ENCODE measurements around the gene MCM7. TPM values are rescaled to one million over a fixed set of nuclear protein-coding genes. Genes with fewer than 3 reads are reported as not detected.

Gene MCM7
- total and polyA plus RNA-seq, 10 of the 15 experiments (the other 5 are each of a cell fraction or from before 2014, with no cell fraction given) = 183 to 383 (median 244) TPM

GRCh38 chr7:100044718-100045117 is 56.5 kb downstream of the MCM7 start:
- no TSS peak for BruUV-seq (replicated peaks)
- Histone ChIP-seq H3K27ac (ENCODE audit: control insufficient read depth, insufficient read depth) (no peak overlapping the region), H3K4me1 (ENCODE audit: control insufficient read depth, insufficient read depth, low read length) (no peaks in the 10 kb centered on the region), H3K9me3 (replicated peaks; ENCODE audit: control insufficient read depth, insufficient read depth, low read length) (no peaks in the 10 kb centered on the region; the same call in 2 of the 3 replicates), H3K4me2 (ENCODE audit: control insufficient read depth, insufficient read depth) (no peak overlapping the region), H3K36me3 (ENCODE audit: control insufficient read depth in 2 of 2, insufficient read depth in 2 of 2, low read length in 1 of 2) (no peaks in the 10 kb centered on the region), H3K79me2 (ENCODE audit: control insufficient read depth, insufficient read depth, low read length) (no peaks in the 10 kb centered on the region), H2AFZ (ENCODE audit: control insufficient read depth, low read depth, low read length) (no peak overlapping the region), H3K4me3 (no peak overlapping the region), H3K9ac (ENCODE audit: control insufficient read depth, insufficient read depth, low read length) (no peak overlapping the region), H4K20me1 (ENCODE audit: control insufficient read depth, insufficient read depth) (no peaks in the 10 kb centered on the region), H3K27me3 (replicated peaks in 1 of 2; ENCODE audit: control insufficient read depth in 2 of 2, insufficient read depth in 2 of 2, low read length in 1 of 2) (no peaks in the 10 kb centered on the region)
- no peak for TF ChIP-seq ZSCAN29 (IDR thresholded peaks at IDR 0.05)
- peak; percentile 49; the same call in 1 of the 2 replicates for TF ChIP-seq PAX5 (IDR thresholded peaks at IDR 0.05; ENCODE audit: borderline replicate concordance, low read depth, low read length)
- TF ChIP-seq CTCF (IDR thresholded peaks at IDR 0.05 in 2 of 3, conservative IDR thresholded peaks at IDR 0.05 in 1 of 3; ENCODE audit: control insufficient read depth in 2 of 3, extremely low read depth in 1 of 3, insufficient read depth in 1 of 3, low read depth in 3 of 3, low read length in 3 of 3) = peak; percentile 16 to 36 (median 22); a peak in 3 of 6 replicates
- ChIA-PET SMC1A (ENCODE audit: uncharacterized antibody, unreplicated experiment) (no interaction called here), RAD21 (ENCODE audit: unreplicated experiment) (no interaction called here), POLR2A (interaction anchor here (0.6 to 0.7 kb wide), 3 partner anchors 9 to 827 kb away, joined by 3 to 7 read pairs (median 6); no protein-coding TSS in a partner anchor), CTCF (interaction anchor here (0.6 to 1.3 kb wide), 4 partner anchors 19 to 76 kb away, joined by 3 to 5 read pairs (median 4); no protein-coding TSS in a partner anchor)
- 21% methylated on average over 6 of the region's 6 CpGs for WGBS (ENCODE audit: insufficient coverage, insufficient replicate concordance, low lambda C conversion rate, missing lambda C conversion rate)
- peak; percentile 51 for ATAC-seq
- in situ Hi-C loops (cut with MboI) = no loop called here
- no peak for FAIRE-seq
- peak; percentile 11 for DNase-seq (ENCODE audit: low read depth, low spot score)
- intact Hi-C loops (cut with micrococcal nuclease; ENCODE audit: unreplicated experiment) = loop anchor here (5.0 kb wide), 1 partner anchor 127 kb away; the partner anchor contains the start of gene TRIM4

MicroRNA genes within 50 kb of the gene (microRNA counts, 767-probe panel; counts per million panel counts)
- 4,554 counts per million, percentile 96 among the panel's probes with 10 or more counts for microRNA hsa-miR-106b-5p
- 4,729 counts per million, percentile 97 among the panel's probes with 10 or more counts for microRNA hsa-miR-25-3p
- 4,849 counts per million, percentile 97 among the panel's probes with 10 or more counts for microRNA hsa-miR-93-5p

Small RNAs within 50 kb of the gene (microRNA-seq; reads per million reads assigned to microRNA genes)
- gene MIR106B (6,714 reads per million, percentile 96 among the genes with 10 or more reads in this experiment), gene MIR25 (1,494 reads per million, percentile 91 among the genes with 10 or more reads in this experiment), gene MIR93 (21,583 reads per million, percentile 99 among the genes with 10 or more reads in this experiment)

Small RNAs within 50 kb of the gene (small RNA-seq; reads per million reads assigned to genes)
- gene MIR106B = 976 reads per million, percentile 100 among the genes with 10 or more reads in this experiment
- 5,092 reads per million, percentile 100 among the genes with 10 or more reads in this experiment for gene MIR25
- gene MIR93 = 2,032 reads per million, percentile 100 among the genes with 10 or more reads in this experiment

Other genes with a start within 250 kb of the MCM7 start
Only the 7 nearest of the 19 such genes appear.
- 26.2 and 34.9 TPM in 2 replicates for gene ZNF3, start 19.7 kb downstream of the MCM7 start, total RNA-seq (2014; rRNA removed)
- gene ZNF3, start 19.7 kb downstream of the MCM7 start, total RNA-seq (2014; rRNA removed; fragmentation: Illumina TruSeq; extraction: Trizol) = 34.9 and 36.0 TPM in 2 replicates
- gene ZNF3, start 19.7 kb downstream of the MCM7 start, total RNA-seq (2021) = 28.5 and 30.7 TPM in 2 replicates
- gene ZNF3, start 19.7 kb downstream of the MCM7 start, polyA plus RNA-seq (2011; rRNA removed) = 31.1 and 32.1 TPM in 2 replicates
- 37.4 and 48.6 TPM in 2 replicates for gene ZNF3, start 19.7 kb downstream of the MCM7 start, polyA plus RNA-seq (2014; fragmentation: Illumina TruSeq; extraction: Trizol)
- gene ZNF3, start 19.7 kb downstream of the MCM7 start, polyA plus RNA-seq (2014; fragmentation: Nextera tagmentation; extraction: Ambion mirVana) = 10 to 100 TPM; 17.2 to 19.0 TPM
- gene ZNF3, start 19.7 kb downstream of the MCM7 start, polyA plus RNA-seq (2014; rRNA removed) = 22.6 and 27.3 TPM in 2 replicates
- gene ZNF3, start 19.7 kb downstream of the MCM7 start, polyA plus RNA-seq (2016; fragmentation: Nextera tagmentation; extraction: Ambion mirVana) = 10 to 100 TPM; 29.0 to 29.7 TPM
- 40.2 and 43.4 TPM in 2 replicates for gene COPS6, start 12.4 kb downstream of the MCM7 start, total RNA-seq (2014; rRNA removed)
- gene COPS6, start 12.4 kb downstream of the MCM7 start, total RNA-seq (2014; rRNA removed; fragmentation: Illumina TruSeq; extraction: Trizol) = 28.5 and 28.6 TPM in 2 replicates
- gene COPS6, start 12.4 kb downstream of the MCM7 start, total RNA-seq (2021) = 75.2 and 79.6 TPM in 2 replicates
- 58.5 and 81.8 TPM in 2 replicates for gene COPS6, start 12.4 kb downstream of the MCM7 start, polyA plus RNA-seq (2011; rRNA removed)
- gene COPS6, start 12.4 kb downstream of the MCM7 start, polyA plus RNA-seq (2014; fragmentation: Illumina TruSeq; extraction: Trizol) = 81.1 and 84.8 TPM in 2 replicates
- gene COPS6, start 12.4 kb downstream of the MCM7 start, polyA plus RNA-seq (2014; fragmentation: Nextera tagmentation; extraction: Ambion mirVana) = 100 to 1,000 TPM in 1 of 2 experiments, 10 to 100 TPM in 1; 64.1 to 108 TPM
- gene COPS6, start 12.4 kb downstream of the MCM7 start, polyA plus RNA-seq (2014; rRNA removed) = 97.3 and 99.4 TPM in 2 replicates
- gene COPS6, start 12.4 kb downstream of the MCM7 start, polyA plus RNA-seq (2016; fragmentation: Nextera tagmentation; extraction: Ambion mirVana) = 100 to 1,000 TPM; 152 to 182 TPM
- 14.3 and 15.7 TPM in 2 replicates for gene AP4M1, start 246 bp upstream of the MCM7 start, total RNA-seq (2014; rRNA removed)
- 7.1 and 7.6 TPM in 2 replicates for gene AP4M1, start 246 bp upstream of the MCM7 start, total RNA-seq (2014; rRNA removed; fragmentation: Illumina TruSeq; extraction: Trizol)
- gene AP4M1, start 246 bp upstream of the MCM7 start, total RNA-seq (2021) = 12.9 and 13.6 TPM in 2 replicates
- 10.7 and 13.9 TPM in 2 replicates for gene AP4M1, start 246 bp upstream of the MCM7 start, polyA plus RNA-seq (2011; rRNA removed)
- gene AP4M1, start 246 bp upstream of the MCM7 start, polyA plus RNA-seq (2014; fragmentation: Illumina TruSeq; extraction: Trizol) = 7.7 and 12.5 TPM in 2 replicates
- gene AP4M1, start 246 bp upstream of the MCM7 start, polyA plus RNA-seq (2014; fragmentation: Nextera tagmentation; extraction: Ambion mirVana) = 1 to 10 TPM in 1 of 2 experiments, under 1 TPM in 1; 0.77 to 2.1 TPM
- gene AP4M1, start 246 bp upstream of the MCM7 start, polyA plus RNA-seq (2014; rRNA removed) = 11.6 and 12.9 TPM in 2 replicates
- gene AP4M1, start 246 bp upstream of the MCM7 start, polyA plus RNA-seq (2016; fragmentation: Nextera tagmentation; extraction: Ambion mirVana) = 10 to 100 TPM; 15.9 to 16.1 TPM
- 16.8 and 18.1 TPM in 2 replicates for gene TAF6, start 18.0 kb upstream of the MCM7 start, total RNA-seq (2014; rRNA removed)
- gene TAF6, start 18.0 kb upstream of the MCM7 start, total RNA-seq (2014; rRNA removed; fragmentation: Illumina TruSeq; extraction: Trizol) = 8.5 and 9.3 TPM in 2 replicates
- gene TAF6, start 18.0 kb upstream of the MCM7 start, total RNA-seq (2021) = 42.1 and 47.1 TPM in 2 replicates
- 2.5 and 6.0 TPM in 2 replicates for gene TAF6, start 18.0 kb upstream of the MCM7 start, polyA plus RNA-seq (2011; rRNA removed)
- 17.5 and 24.9 TPM in 2 replicates for gene TAF6, start 18.0 kb upstream of the MCM7 start, polyA plus RNA-seq (2014; fragmentation: Illumina TruSeq; extraction: Trizol)
- under 1 TPM; 0.27 to 0.29 TPM for gene TAF6, start 18.0 kb upstream of the MCM7 start, polyA plus RNA-seq (2014; fragmentation: Nextera tagmentation; extraction: Ambion mirVana)
- gene TAF6, start 18.0 kb upstream of the MCM7 start, polyA plus RNA-seq (2014; rRNA removed) = 15.8 and 24.5 TPM in 2 replicates
- gene TAF6, start 18.0 kb upstream of the MCM7 start, polyA plus RNA-seq (2016; fragmentation: Nextera tagmentation; extraction: Ambion mirVana) = 10 to 100 TPM; 39.6 to 42.6 TPM
- gene CNPY4, start 18.2 kb upstream of the MCM7 start, total RNA-seq (2014; rRNA removed) = 5.5 and 7.4 TPM in 2 replicates
- gene CNPY4, start 18.2 kb upstream of the MCM7 start, total RNA-seq (2014; rRNA removed; fragmentation: Illumina TruSeq; extraction: Trizol) = 8.3 and 10.5 TPM in 2 replicates
- gene CNPY4, start 18.2 kb upstream of the MCM7 start, total RNA-seq (2021) = 6.6 and 6.7 TPM in 2 replicates
- 6.6 and 9.2 TPM in 2 replicates for gene CNPY4, start 18.2 kb upstream of the MCM7 start, polyA plus RNA-seq (2011; rRNA removed)
- gene CNPY4, start 18.2 kb upstream of the MCM7 start, polyA plus RNA-seq (2014; fragmentation: Illumina TruSeq; extraction: Trizol) = 9.1 and 10.5 TPM in 2 replicates
- 1 to 10 TPM; 2.5 to 3.7 TPM for gene CNPY4, start 18.2 kb upstream of the MCM7 start, polyA plus RNA-seq (2014; fragmentation: Nextera tagmentation; extraction: Ambion mirVana)
- 8.3 and 9.0 TPM in 2 replicates for gene CNPY4, start 18.2 kb upstream of the MCM7 start, polyA plus RNA-seq (2014; rRNA removed)
- 1 to 10 TPM; 6.0 to 7.0 TPM for gene CNPY4, start 18.2 kb upstream of the MCM7 start, polyA plus RNA-seq (2016; fragmentation: Nextera tagmentation; extraction: Ambion mirVana)
- gene MBLAC1, start 25.6 kb upstream of the MCM7 start, total RNA-seq (2014; rRNA removed) = 2.7 and 3.2 TPM in 2 replicates
- gene MBLAC1, start 25.6 kb upstream of the MCM7 start, total RNA-seq (2014; rRNA removed; fragmentation: Illumina TruSeq; extraction: Trizol) = 0.64 and 0.94 TPM in 2 replicates
- 1.8 and 2.7 TPM in 2 replicates for gene MBLAC1, start 25.6 kb upstream of the MCM7 start, total RNA-seq (2021)
- gene MBLAC1, start 25.6 kb upstream of the MCM7 start, polyA plus RNA-seq (2011; rRNA removed) = 0.35 and 0.65 TPM in 2 replicates
- 0.24 and 0.38 TPM in 2 replicates for gene MBLAC1, start 25.6 kb upstream of the MCM7 start, polyA plus RNA-seq (2014; fragmentation: Illumina TruSeq; extraction: Trizol)
- gene MBLAC1, start 25.6 kb upstream of the MCM7 start, polyA plus RNA-seq (2014; fragmentation: Nextera tagmentation; extraction: Ambion mirVana) = under 1 TPM in 1 of 2 experiments, not detected in 1; 0.24 TPM
- 2.3 and 3.1 TPM in 2 replicates for gene MBLAC1, start 25.6 kb upstream of the MCM7 start, polyA plus RNA-seq (2014; rRNA removed)
- 1 to 10 TPM; 2.4 TPM for gene MBLAC1, start 25.6 kb upstream of the MCM7 start, polyA plus RNA-seq (2016; fragmentation: Nextera tagmentation; extraction: Ambion mirVana)
- 184 and 186 TPM in 2 replicates for gene LAMTOR4, start 47.5 kb upstream of the MCM7 start, total RNA-seq (2014; rRNA removed)
- 106 and 111 TPM in 2 replicates for gene LAMTOR4, start 47.5 kb upstream of the MCM7 start, total RNA-seq (2014; rRNA removed; fragmentation: Illumina TruSeq; extraction: Trizol)
- gene LAMTOR4, start 47.5 kb upstream of the MCM7 start, total RNA-seq (2021) = 165 and 171 TPM in 2 replicates
- gene LAMTOR4, start 47.5 kb upstream of the MCM7 start, polyA plus RNA-seq (2011; rRNA removed) = 104 and 204 TPM in 2 replicates
- gene LAMTOR4, start 47.5 kb upstream of the MCM7 start, polyA plus RNA-seq (2014; fragmentation: Illumina TruSeq; extraction: Trizol) = 24.1 and 73.4 TPM in 2 replicates
- gene LAMTOR4, start 47.5 kb upstream of the MCM7 start, polyA plus RNA-seq (2014; fragmentation: Nextera tagmentation; extraction: Ambion mirVana) = 100 to 1,000 TPM; 188 to 262 TPM
- 211 and 230 TPM in 2 replicates for gene LAMTOR4, start 47.5 kb upstream of the MCM7 start, polyA plus RNA-seq (2014; rRNA removed)
- 100 to 1,000 TPM; 279 to 297 TPM for gene LAMTOR4, start 47.5 kb upstream of the MCM7 start, polyA plus RNA-seq (2016; fragmentation: Nextera tagmentation; extraction: Ambion mirVana)